ENCODE data around the gene SERPINE1. TPM values are rescaled to one million over a fixed set of nuclear protein-coding genes. Genes with fewer than 3 reads are reported as not detected.
"Not testable (repeated sequence)": the region's sequence is repeated elsewhere in the genome, so short reads cannot be mapped to it uniquely, and the experiment has no call there.

Gene SERPINE1
- total RNA-seq, 1 experiment from 2014 or later, result 12.7 TPM

DNA sequence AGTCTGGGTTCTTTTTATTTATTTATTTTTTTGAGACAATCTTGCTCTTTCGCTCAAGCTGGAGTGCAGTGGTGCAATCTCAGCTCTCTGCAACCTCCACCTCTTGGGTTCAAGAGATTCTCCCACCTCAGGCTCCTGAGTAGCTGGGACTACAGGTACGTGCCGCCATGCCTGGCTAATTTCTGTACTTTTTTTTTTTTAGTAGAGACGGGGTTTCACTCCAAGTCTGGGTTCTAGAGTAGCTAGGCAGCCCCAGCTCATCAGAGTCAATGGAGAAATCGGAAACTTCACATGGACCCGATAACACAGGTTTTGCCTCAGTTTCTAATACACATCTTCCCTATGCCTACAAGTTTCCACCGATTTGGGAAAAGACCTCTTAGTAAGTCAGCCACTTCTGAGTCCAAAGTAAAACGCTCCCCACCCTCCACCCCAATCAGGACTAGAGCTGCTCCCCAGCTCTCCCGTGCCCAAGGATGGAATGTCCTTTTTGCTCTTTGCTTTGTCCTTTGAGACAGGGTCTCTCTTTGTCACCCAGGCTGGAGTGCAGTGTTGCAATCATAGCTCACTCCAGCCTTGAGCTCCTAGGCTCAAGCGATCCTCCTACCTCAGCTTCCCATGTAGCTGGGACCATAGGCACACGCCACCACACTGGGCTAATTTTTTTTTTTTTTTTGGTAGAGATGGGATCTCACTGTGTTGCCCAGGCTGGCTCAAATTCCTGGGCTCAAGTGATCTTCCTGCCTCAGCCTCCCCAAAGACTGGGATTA, 3.8 kb upstream of the SERPINE1 start:
- no peak for DNase-seq (ENCODE audit: low spot score)

- no peak for DNase-seq (ENCODE audit: low spot score)
Measured at GRCh38 chr7:101123703-101124068, 3.2 kb upstream of the SERPINE1 start.

DNA sequence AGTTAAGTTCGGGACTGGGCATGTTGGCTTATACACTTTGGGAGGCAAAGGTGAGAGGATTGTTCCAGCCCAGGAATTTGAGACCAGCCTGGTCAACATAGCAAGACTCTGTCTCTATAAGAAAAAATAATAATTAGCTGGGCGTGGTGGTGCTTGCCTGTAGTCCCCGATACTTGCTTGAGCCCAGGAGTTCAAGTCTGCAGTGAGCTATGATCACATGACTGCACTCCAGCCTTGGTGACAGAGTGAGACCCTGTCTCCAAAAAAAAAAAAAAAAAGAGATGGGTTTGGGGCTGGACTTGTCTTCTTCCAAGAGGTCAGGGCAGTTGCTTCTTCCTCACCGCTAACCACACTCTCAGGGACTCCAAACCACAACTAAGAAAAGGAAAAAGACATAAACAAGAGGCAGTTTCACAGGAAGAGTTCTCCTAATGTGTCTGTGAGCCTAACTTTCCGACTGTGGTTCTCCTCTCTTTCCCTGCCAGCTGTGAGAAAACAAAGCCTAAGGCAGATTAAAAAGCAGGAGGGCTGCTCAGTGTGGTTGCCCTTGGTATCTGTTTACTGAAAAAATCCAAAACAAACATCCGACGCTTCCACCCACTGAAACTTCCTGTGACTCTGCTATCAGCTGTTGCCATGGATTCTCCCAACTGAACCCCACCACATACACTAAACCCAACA, 2.4 kb upstream of the SERPINE1 start:
- peak; percentile 97 for DNase-seq (ENCODE audit: low spot score)

GRCh38 chr7:101125989-101126650, 784 bp upstream of the SERPINE1 start:
- DNase-seq (ENCODE audit: low spot score), result peak; percentile 84

- no peak for DNase-seq (ENCODE audit: low spot score)
Measured at GRCh38 chr7:101127460-101128039, 646 bp downstream of the SERPINE1 start.

DNA sequence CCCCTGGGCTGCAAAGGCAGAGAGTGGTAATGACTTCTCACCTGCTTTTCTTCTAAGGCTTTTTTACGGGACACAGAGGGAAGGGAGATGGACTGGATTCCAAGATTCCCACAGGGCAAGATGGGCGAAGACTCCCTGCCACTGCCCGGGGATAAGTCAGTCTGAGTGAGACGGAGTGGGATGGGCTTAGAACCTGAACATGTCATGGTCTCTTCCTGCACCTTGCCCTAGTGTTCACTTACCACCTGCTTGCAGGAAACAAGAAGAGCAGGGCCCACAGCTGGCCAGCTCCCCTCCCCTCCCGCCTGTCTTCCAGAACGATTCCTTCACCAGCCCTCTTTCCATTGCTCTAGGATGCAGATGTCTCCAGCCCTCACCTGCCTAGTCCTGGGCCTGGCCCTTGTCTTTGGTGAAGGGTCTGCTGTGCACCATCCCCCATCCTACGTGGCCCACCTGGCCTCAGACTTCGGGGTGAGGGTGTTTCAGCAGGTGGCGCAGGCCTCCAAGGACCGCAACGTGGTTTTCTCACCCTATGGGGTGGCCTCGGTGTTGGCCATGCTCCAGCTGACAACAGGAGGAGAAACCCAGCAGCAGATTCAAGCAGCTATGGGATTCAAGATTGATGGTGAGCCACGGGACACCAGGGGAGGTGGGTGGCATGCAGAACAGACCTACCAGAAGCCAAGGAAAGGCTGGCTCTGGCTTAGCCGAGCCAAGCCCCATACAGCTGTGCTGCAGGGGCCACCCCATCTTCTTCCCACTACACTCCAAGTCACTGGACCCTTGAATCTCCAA, 1.3 kb downstream of the SERPINE1 start:
- no peak for DNase-seq (ENCODE audit: low spot score)

DNA sequence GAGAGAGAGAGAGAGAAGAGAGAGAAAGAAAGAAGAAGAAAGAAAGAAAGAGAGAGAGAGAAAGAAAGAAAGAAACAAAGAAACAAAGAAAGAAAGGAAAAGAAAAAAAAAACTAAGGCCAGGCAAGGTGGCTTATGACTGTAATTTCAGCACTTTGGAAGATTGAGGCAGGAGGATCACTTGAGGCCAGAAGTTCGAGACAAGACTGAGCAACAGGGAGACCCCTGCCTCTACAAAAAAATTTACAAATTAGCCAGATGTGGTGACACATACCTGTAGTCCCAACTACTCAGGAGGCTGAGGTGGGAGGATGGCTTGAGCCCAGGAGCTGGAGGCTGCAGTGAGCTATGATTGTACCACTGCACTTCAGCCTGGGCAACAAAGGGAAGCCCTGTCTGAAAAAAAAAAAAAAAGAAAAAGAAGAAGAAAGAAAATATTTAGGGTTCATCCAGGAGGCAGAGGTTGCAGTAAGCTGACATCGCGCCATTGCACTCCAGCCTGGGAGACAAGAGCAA, 2.8 kb downstream of the SERPINE1 start:
- no peak for DNase-seq (ENCODE audit: low spot score)

DNA sequence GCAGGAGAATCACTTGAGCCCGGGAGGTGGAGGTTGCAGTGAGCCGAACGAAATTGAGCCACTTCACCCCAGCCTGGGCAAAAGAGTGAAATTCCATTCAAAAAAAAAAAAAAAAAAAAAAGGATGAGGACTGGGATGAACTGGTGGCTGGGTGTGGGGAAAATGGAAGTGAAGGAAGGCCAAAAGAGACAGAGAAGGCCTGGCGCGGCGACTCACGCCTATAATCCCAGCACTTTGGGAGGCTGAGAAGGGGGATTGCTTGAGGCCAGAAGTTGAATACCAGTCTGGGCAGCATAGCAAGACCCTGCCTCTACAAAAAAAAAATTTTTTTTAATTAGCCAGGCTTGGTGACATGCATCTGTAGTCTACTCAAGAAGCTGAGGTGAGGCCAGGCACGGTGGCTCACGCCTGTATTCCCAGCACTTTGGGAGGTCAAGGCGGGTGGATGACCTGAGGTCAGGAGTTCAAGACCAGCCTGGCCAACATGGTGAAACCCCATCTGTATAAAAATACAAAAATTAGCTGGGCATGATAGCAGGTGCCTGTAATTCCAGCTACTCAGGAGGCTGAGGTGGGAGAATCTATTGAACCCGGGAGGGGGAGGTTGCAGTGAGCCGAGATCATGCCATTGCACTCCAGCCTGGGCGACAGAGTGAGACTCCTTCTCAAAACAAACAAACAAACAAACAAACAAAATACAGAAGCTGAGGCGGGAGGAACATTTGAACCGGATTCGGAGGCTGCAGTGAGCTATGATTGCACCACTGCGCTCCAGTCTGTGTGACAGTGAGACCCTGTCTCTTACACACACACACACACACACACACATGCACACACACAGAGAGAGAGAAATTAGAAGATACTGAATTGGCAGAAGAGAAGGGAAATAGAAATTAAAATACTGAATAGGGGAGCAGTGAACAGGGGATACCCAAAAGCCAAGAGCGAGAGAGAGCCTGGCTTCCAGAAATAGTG, 6.0 kb downstream of the SERPINE1 start:
- DNase-seq (ENCODE audit: low spot score), result not testable (repeated sequence)

DNA sequence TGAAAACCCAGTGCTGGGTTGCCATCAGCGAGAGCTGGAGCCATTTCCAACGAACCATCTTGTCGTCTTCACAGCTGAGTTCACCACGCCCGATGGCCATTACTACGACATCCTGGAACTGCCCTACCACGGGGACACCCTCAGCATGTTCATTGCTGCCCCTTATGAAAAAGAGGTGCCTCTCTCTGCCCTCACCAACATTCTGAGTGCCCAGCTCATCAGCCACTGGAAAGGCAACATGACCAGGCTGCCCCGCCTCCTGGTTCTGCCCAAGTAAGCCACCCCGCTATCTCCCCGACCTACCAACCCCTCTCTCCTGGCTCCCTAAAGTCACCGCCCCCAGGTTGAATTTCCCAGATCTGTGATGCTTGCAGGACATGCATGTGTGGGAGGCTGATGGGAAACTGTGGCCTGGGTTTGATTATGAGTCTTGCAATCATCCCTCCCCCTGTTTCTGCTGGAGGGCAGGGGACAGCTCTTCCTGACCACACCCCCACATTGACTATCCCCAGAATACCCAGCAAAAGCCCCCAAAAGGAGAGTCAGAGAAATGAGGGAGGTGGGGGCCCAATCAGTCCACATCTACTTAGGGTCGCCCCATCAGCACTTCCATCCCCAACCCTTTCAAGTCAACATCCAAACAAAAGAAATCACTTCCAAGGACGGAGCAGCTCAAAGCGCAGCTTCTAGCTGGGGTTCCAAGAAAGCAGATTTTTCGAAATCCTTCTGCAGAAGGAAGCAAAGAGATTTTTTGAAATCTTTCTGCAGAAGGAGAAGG, 6.9 kb downstream of the SERPINE1 start:
- no peak for DNase-seq (ENCODE audit: low spot score)

DNA sequence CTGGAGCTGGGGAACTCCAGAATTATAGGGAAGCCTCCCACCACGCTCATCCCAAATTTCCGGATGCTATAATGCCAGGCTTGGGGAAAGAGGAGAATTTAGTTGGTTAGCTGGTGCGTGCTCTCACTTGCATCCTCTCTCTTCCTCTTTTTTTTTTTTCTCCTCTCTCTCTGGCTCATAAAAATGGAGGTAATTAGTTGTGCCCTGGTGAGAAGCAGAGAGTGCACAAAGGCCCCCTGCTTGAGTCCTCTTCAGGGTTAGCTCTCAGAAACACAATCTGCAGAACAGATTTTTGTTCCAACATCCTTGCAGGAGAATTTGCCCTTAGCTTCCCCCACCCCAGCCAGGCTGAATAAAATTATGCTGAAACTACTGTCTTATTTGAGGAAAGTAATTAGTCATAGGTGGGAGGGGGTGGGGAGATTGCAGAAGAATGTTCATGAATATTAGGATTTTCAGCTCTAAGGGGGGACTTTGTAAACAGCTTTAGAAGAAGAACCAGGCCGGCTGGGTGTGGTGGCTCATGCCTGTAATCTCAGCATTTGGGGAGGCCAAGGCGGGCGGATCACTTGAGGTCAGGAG, 7.6 kb downstream of the SERPINE1 start:
- DNase-seq (ENCODE audit: low spot score), result no peak

DNA sequence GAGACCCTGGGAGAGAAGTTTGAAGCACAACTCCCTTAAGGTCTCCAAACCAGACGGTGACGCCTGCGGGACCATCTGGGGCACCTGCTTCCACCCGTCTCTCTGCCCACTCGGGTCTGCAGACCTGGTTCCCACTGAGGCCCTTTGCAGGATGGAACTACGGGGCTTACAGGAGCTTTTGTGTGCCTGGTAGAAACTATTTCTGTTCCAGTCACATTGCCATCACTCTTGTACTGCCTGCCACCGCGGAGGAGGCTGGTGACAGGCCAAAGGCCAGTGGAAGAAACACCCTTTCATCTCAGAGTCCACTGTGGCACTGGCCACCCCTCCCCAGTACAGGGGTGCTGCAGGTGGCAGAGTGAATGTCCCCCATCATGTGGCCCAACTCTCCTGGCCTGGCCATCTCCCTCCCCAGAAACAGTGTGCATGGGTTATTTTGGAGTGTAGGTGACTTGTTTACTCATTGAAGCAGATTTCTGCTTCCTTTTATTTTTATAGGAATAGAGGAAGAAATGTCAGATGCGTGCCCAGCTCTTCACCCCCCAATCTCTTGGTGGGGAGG, 10.8 kb downstream of the SERPINE1 start:
- DNase-seq (ENCODE audit: low spot score), result no peak

- peak; percentile 99 for DNase-seq (ENCODE audit: low spot score)
Measured at GRCh38 chr7:101138213-101138870, 11.4 kb downstream of the SERPINE1 start.

DNA sequence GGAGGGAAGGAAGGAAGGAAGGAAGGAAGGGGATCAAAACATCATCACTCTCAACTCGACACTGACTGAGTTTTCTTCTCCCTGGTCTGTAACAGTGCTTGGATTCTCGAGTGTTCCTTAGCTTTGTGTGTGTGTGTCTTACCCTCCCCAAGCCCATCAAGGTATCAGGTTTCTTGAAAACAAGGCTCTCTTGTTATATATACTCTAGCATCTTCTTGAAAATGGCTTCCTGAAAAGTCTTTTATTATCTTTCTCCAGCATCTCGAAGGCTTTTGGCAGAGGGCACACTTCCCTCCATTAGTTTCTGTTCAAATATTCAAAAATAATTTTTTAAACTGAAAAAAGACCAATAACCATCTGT, 13.4 kb downstream of the SERPINE1 start:
- no peak for DNase-seq (ENCODE audit: low spot score)

DNA sequence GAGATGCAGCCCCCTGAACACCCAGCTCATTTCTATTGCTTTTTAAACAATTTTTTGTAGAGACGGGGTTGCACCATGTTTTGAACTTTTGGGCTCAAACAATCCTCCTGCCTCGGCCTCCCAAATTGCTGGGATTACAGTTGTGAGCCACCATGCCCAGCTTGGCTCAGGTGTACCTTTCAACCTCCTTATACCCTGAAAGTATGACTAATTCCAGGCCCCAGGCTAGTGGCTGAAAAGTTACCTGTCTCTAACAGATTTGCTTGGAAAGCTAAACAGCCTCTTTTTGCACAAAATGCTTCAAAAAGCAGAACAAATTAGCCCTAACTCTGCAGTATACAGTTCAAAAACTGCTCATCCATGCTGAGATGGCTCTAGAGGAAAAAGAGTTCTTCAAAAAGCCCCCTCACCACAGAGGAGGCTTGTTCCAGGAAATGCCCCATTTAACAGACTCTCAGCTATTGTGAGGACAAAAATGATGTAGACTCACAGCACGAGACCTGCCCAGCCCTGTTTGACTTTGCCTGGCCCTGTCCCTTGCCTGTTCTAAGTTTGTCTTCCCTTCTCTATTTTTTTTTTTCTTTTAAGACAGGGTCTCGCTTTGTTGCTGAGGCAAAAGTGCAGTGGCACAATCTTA, 14.0 kb downstream of the SERPINE1 start:
- DNase-seq (ENCODE audit: low spot score), result no peak

GRCh38 chr7:101151908-101152651, 25.2 kb downstream of the SERPINE1 start:
- DNase-seq (ENCODE audit: low spot score), result no peak

GRCh38 chr7:101153969-101154692, 27.2 kb downstream of the SERPINE1 start, which contains the start of gene AP1S1:
TSS of gene AP1S1 (plus strand) at chr7:101154476. CDS start at chr7:101154515, 39 bp downstream.
- peak; percentile 94 for DNase-seq (ENCODE audit: low spot score)

Data from H4 (cell line).